Non-pigmented ciliary epithelial cell (primary cell): ENCODE measurements around the gene E2F1.

Experiments used
- DNase-seq: peaks from one replicate; pipeline ENCODE4 v3.0.0-alpha.2; 2010; ENCODE audit warnings: low read depth

The E2F1 gene

GRCh38 chr20:33686100-33686983 is at the start of gene E2F1:
Gene E2F1, minus strand, starts transcription at chr20:33686385. Its CDS starts 121 bp downstream, at chr20:33686264.
- no peak for DNase-seq

DNA sequence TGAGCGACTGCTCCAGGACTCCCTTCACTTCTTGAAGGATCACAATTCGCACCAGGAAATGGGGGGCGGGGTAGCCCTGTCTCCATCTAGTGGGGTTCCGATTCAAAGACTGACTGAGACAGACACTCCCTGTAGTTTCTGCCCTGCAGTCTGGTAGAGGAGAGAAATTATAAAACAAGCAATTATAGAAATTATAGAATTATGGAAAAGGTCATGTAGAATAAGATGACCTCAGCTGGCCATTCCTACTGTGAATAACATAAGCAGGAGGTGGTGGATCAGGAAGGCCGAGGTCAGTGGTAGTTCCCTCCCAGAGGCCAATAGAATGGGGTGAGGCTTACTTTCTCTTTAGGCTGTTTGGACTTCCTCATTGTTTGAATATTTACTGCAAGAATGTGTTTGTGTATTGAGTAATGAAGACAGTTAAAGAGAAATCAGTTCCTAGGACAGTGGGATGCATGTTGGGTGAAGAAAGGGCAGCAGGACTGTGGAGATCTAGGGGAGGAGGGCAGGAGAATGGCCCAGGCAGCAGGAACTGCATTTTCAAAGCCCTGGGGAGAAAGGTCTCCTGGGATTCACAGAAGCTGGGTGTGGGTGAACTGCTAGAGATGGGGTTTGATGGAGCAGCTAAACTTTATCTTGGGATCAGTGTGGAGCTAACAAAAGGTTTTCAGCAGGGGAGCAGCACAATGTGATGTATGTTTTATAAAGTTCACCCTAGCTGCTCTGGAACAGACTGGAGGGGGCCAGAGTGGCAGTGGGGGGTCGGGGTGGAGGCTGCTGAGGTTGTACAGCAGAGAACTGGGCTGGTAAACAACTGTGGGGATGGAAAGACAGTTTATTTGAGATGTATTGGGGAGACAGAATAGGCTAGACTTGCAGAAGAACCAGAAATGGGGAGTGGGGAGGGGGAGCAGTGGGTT is 47.7 kb upstream of the E2F1 start:
- no peak for DNase-seq

DNA sequence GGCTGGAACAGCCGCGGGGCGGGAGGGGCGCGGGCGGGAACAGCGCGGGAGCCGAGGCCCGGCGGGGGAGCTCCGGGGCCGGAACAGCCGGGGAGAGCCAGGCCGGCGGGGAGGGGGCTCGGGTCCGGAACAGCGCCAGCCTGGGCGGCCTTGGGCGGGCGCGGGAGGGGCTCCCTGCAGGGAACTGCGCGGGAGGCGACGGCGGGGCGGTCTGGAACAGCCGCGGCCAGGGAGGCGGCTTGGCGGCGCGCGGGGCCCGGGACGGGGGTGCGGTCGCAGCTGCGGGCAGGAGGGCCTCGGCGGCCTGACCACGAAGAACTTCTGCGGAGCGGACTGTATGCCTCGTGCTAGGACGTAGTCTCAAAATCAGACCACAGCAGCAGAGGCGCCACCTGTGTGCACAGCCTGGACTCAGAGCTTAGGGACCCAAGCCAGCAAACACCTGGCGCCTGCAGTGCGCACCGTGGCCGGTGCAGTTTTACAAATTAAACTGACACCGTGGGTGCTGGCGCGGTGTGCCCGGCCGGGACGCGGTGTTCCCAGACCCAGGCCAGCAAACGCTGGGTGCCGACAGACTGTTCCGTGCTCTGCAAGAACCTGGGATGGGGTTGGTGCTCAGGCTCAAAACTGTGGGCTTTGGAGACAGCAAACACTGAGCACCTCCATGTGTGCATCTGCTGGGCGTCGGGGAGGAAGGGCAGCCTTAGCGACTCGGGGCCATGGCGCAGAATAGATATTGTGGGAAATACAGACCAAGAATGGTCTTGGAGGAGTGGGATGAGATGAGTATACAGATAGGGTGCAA is 46.2 kb upstream of the E2F1 start:
- DNase-seq = no peak

DNA sequence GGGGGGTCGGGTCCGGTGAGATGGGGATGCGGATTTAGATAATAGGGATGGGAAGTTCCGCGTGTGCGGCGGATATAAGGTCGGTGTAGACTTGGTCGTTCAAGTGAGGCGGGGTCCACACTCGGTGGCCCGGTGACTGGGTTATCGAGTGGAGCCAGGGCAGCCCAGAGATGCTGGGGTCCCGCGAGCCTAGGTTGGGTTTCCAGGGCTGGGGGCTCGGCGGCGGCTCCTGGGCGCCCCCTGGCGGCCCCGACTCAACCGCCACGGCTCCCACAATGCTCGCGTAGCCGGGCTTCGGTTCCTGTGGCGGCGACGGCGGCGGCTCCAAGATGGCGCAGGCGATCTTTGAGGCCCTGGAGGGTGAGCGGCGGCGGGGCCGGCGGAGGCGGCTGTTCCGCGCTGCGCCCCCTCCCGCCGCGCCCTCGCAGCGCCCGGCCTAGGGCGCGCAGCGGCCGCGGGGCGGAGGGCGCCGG is 45.5 kb upstream of the E2F1 start, which contains the start of gene ZNF341:
TSS of gene ZNF341 (plus strand) at position 304 of the 473 bp plus-strand sequence. CDS start at position 330, 26 bp downstream.
- no peak for DNase-seq

GRCh38 chr20:33730946-33731692 is 44.9 kb upstream of the E2F1 start:
- no peak for DNase-seq

- DNase-seq = no peak
These were observed 42.9 kb upstream of the E2F1 start for GRCh38 chr20:33729101-33729500.

DNA sequence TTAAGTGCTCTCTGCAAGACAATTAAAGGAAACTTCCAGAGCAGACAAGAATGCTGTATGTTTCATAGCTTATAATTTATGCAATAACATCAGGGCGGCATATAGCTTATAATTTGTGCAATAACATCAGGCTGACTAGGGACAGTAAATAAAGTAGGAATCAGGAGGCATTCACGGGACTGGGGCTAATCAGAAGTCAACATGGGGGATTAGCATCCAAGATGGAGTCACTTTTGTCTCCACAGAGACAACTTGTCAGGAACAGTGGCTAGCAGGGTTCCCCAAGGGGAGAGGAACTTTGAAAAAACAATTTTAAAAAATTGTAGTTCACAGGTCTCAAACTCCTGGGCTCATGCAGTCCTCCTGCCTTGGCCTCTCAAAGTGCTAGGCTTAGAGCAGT is 42.3 kb upstream of the E2F1 start:
- no peak for DNase-seq

DNA sequence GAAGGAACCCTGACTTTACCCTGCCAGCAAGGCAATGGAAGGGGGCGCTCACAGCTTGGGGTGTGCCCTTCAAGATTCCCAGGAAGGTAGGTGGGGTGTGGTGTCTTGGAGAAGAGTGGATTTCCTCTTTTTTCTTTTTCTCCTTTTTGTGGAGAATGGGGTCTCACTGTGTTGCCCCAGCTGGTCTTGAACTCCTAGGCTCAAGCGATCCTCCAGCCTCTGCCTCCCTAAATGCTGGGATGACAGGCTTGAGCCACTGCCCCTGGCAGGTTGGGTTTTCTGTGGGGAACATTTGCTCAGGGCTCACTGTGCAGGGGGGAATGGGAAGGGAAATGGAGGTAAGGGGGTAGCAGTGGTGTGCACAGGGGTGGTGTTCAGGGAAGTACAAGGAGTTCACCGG is 41.6 kb upstream of the E2F1 start:
- no peak for DNase-seq

DNA sequence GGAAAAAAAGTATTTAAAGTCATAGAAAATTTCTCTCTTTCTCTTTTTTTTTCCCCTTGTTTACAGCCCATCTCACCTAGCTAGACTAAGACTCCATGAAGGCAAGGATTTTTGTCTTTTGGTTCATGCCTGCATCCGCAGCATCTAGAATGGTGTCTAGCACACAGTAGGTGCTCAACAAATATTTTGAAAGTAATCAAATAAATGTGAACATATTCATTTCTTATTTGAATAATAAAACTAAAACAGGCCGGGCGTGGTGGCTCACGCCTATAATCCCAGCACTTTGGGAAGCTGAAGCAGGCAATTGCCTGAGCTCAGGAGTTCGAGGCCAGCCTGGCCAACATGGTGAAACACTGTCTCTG is 40.9 kb upstream of the E2F1 start:
- DNase-seq = no peak

DNA sequence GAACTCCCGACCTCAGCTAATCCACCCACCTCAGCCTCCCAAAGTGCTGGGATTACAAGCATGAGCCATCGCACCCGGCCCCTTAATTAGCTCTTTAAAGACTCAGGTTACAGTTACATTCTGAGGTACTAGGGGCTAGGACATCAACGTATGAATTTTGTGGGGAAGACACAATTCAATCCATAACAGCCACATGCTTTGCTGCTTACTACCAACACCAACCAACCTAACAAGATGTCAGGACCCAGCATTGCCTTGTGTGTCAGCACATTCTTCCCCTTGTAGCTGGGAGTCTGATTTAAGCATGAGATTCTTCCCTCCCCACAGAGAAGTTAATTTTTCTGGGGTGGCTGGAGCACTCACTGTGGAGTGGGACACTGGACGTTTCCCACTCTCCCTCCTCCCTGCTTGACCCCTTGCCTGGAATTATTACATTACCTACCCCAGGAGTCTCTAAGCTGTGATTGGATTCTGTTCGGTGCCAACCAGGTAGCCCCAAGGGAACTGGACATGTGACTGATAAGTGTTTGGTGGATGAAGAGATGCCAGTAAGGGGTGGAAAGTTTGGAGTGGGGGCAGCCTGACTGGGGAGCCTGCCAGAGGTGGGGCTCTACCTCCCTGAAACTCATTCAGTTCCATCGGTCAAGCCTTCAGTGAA is 39.6 kb upstream of the E2F1 start:
- no peak for DNase-seq

- no peak for DNase-seq
These were observed 38.4 kb upstream of the E2F1 start for GRCh38 chr20:33724439-33725094.

DNA sequence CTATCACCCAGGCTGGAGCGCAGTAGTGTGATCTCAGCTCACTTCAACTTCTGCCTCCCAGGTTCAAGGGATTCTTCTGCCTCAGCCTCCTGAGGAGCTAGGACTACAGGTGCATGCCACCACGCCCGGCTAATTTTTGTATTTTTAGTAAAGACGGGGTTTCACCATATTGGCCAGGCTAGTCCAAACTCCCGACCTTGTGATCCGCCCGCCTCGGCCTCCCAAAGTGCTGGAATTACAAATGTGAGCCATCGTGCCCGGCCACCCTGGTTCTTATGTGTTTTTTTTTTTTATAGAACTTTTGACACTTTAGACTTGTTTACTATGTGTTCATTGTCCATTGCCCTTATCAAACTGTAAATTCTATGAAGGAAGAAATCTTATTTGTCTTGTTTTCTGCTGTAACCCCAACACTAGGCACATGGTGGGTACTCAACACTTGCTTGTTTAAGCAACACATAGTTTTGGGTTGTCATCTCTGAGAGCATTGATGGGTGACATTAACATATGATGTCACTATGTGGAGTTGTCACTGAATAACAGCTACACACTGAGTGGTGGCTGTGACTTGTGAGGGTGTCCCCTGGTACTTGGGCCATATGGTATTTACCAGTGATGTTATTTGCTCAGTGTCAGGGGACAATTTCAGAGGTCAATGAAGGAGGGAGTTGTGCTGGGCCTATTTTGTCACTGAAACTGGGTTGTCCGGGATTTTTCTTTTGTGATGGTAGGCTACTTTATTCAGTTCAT is 35.4 kb upstream of the E2F1 start:
- DNase-seq = no peak

DNA sequence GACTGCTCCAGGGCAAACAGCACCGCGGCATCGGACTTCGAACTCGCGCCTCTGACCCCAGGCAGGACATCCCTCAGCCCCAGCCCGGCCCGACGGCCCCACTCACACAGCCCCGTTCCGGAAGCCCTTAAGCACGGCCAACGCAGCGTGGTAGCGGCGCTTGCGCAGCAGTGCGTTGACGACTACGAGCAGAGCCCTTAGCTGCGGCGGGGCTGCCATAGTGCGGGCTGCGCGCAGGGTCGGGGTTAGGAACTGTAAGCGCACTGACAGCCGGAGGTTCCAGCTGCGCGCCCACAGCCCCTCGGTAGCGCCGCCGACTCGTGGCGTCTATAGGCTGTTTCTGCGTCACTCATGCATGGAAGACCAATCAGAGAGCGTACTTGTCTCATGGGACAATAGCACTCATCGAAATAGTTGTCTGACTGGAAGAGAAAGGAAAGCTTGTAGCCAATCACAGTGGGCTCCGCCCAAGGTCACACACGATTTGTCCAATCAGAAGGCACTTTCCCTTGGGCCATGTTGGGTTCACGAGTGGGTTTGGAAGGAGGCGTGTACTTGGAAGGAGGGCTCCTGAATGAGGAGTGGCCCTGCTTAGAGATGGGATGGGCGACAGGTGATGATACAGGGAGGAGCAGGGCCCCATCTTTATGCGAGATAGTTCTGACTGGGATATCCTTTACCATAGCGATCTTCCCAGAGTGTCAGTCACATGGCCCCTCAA is 34.0 kb upstream of the E2F1 start, which contains the start of gene PXMP4:
TSS of gene PXMP4 (minus strand) at position 322 of the 721 bp plus-strand sequence. CDS start at position 219, 103 bp downstream.
- DNase-seq = peak; percentile 96

DNA sequence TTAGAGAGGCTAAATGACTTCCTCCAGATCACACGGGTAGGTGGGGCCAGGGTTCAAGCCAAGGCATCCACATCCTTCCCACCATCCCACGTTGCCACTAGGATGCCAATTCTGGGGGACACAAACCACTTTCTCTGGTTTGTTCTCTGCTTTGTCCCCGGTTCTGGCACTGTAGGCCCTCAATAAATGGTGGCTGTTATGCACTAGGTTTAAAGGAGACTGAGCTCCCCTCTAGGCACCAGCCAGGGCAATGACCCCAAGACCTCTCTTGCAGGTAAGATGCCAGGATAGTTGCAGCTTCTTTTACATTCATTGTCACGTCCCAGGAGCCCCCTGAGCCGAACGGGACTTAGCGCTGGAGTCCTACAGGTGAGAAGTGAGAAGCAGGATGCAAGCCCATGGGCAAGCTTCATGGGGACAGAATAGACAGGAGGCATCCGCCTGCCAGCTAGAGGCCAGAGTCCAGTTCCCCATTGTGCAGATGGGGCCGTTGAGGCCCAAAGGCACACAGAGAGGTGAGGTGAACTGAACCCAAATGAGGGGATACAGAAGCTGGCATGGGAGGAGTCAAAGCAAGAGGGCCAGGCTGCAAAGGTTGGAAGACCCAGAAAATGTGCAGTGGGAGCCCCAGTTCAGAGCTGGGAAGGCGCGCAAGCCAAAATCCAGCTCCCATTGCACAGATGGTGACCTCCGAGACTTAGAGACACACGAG is 33.2 kb upstream of the E2F1 start:
- DNase-seq = no peak

- no peak for DNase-seq
These were observed 30.3 kb upstream of the E2F1 start for GRCh38 chr20:33716498-33716897.

DNA sequence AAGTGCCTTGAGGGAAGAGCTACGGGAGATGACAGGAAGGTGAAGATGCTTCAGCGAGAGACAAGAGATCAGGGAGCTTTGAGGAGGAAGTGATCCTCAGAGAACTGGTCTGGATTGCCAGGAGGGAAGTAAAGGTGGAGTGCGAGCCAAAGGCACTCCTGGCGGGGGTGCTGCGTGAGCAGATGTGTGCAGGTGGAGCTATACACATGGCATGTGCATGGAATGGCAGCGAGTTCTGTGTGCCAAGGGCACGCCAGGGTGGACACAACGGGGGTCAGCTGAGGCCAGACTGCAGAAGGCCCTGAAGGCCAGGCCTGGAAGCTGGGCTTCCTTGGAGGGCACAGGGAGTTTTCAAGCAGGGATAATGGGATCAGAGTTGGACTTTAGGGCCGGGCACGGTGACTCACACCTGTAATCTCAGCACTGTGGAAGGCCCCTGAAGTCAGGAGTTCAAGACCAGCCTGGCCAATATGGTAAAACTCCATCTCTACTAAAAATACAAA is 27.7 kb upstream of the E2F1 start:
- no peak for DNase-seq

DNA sequence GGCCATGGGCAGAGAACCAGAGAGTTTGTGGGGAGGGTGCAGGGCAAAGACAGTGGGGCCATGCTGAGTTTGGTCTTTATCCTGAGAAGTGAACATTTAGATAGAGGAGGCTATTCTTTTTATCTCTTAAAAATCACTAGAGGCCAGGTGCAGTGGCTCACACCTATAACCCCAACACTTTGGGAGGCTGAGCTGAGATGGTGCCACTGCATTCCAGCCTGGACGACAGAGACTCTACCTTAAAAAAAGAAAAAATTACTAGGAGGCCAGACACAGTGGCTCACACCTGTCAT is 25.2 kb upstream of the E2F1 start:
- no peak for DNase-seq
